ENCODE data around the gene ZNHIT1. TPM values are rescaled to one million over a fixed set of nuclear protein-coding genes. Genes with fewer than 3 reads are reported as not detected.

Gene ZNHIT1
- total RNA-seq, 1 donor from 2014 or later = 115 TPM

DNA sequence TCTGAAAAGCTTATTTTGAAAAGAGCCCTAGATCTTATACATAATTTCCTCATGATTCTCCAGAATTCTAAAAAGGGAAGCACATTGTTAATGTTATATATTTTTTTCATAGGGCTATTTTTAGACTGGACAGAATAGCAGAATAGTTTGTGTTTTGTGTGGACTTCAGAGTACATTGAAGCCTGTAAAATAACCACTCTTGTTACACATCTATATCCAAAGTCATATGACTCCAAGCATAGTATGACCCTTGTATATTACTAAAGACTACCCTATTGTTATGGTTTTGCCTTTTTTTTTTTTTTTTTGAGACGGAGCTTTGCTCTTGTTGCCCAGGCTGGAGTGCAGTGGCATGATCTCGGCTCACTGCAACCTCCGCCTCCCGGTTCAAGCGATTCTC lies 53.1 kb downstream of the ZNHIT1 start:
- no peak for ATAC-seq
- no peak for DNase-seq (ENCODE audit: low spot score)

DNA sequence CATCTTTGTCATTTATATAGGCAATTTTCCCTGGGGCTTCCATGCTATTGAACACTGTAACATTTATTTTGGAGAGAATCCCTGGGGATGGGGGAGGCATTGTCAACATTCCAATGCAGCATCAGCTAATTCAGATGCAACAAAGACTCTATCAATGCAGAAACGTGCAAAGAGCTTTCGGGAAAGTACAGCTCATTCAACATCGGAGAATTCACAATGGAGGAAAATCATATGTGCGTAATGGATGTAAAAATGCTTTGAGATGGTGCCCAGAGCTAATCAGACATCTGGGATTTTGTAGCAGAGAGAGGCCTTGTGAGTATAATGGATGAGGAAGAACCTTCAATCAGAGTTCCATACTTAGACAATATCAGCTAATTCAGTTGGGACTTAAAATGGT lies 55.2 kb downstream of the ZNHIT1 start:
- no peak for DNase-seq (ENCODE audit: low spot score)
- ATAC-seq = no peak

Other genes starting within 250 kb of the ZNHIT1 start
- 0.05 TPM for gene MUC12, start 248.6 kb upstream of the ZNHIT1 start, total RNA-seq
- gene MUC17, start 198.1 kb upstream of the ZNHIT1 start, total RNA-seq = not detected
- 23.5 TPM for gene TRIM56, start 132.7 kb upstream of the ZNHIT1 start, total RNA-seq
- 27.5 TPM for gene SERPINE1, start 91.1 kb upstream of the ZNHIT1 start, total RNA-seq
- 26.8 TPM for gene AP1S1, start 63.7 kb upstream of the ZNHIT1 start, total RNA-seq
- not detected for gene VGF, start 52.6 kb upstream of the ZNHIT1 start, total RNA-seq
- gene NAT16, start 37.9 kb upstream of the ZNHIT1 start, total RNA-seq = not detected
- gene MOGAT3, start 17.1 kb upstream of the ZNHIT1 start, total RNA-seq = 12.0 TPM
- gene PLOD3, start 584 bp upstream of the ZNHIT1 start, total RNA-seq = 54.8 TPM
- 8.6 TPM for gene CLDN15, start 19.6 kb downstream of the ZNHIT1 start, total RNA-seq
- 131 TPM for gene FIS1, start 26.9 kb downstream of the ZNHIT1 start, total RNA-seq
- 7.0 TPM for gene IFT22, start 103.6 kb downstream of the ZNHIT1 start, total RNA-seq
- gene COL26A1, start 144.7 kb downstream of the ZNHIT1 start, total RNA-seq = 6.7 TPM